GM19452 (cell line): ENCODE results near the gene URB1.
"Not testable (repeated sequence)": the region's sequence is repeated elsewhere in the genome, so short reads cannot be mapped to it uniquely, and the experiment has no call there.

Experiments used
- ATAC-seq: cut with Tn5 transposase; IDR thresholded peaks from one replicate; pipeline ENCODE4 v1.9.1; 2021; ENCODE audit not compliant: unreplicated experiment

URB1 gene

GRCh38 chr21:32378956-32379355 is 13.9 kb downstream of the URB1 start:
- no peak for ATAC-seq

GRCh38 chr21:32377991-32378390 is 14.8 kb downstream of the URB1 start:
- ATAC-seq = no peak

GRCh38 chr21:32377506-32377905 is 15.3 kb downstream of the URB1 start:
- ATAC-seq = no peak

GRCh38 chr21:32372755-32373154 is 20.1 kb downstream of the URB1 start:
- ATAC-seq = no peak

- no peak for ATAC-seq
These were observed 20.9 kb downstream of the URB1 start for GRCh38 chr21:32371913-32372314.

GRCh38 chr21:32370998-32371766 is 21.6 kb downstream of the URB1 start:
- ATAC-seq = no peak

GRCh38 chr21:32368961-32369360 is 23.9 kb downstream of the URB1 start:
- ATAC-seq = not testable (repeated sequence)

- ATAC-seq = no peak
These were observed 24.4 kb downstream of the URB1 start for GRCh38 chr21:32368386-32368785.

GRCh38 chr21:32367158-32367557 is 25.7 kb downstream of the URB1 start:
- no peak for ATAC-seq

GRCh38 chr21:32366191-32366590 is 26.6 kb downstream of the URB1 start:
- ATAC-seq = no peak

GRCh38 chr21:32364796-32365195 is 28.0 kb downstream of the URB1 start:
- no peak for ATAC-seq

GRCh38 chr21:32364387-32364786 is 28.4 kb downstream of the URB1 start:
- no peak for ATAC-seq

GRCh38 chr21:32360401-32360975 is 32.3 kb downstream of the URB1 start:
- no peak for ATAC-seq

- no peak for ATAC-seq
These were observed 33.0 kb downstream of the URB1 start for GRCh38 chr21:32359719-32360260.

GRCh38 chr21:32356874-32357395 is 35.9 kb downstream of the URB1 start:
- ATAC-seq = no peak

GRCh38 chr21:32353002-32353711 is 39.7 kb downstream of the URB1 start:
- no peak for ATAC-seq

- ATAC-seq = no peak
These were observed 40.3 kb downstream of the URB1 start for GRCh38 chr21:32352526-32352925.

- no peak for ATAC-seq
These were observed 41.4 kb downstream of the URB1 start for GRCh38 chr21:32351428-32351827.

- ATAC-seq = no peak
These were observed 41.8 kb downstream of the URB1 start for GRCh38 chr21:32350981-32351380.

- no peak for ATAC-seq
These were observed 42.4 kb downstream of the URB1 start for GRCh38 chr21:32350211-32350980.
